BLaER1 treated with 17β-estradiol and CSF1 and Interleukin-3, amounts not matched to agents 10 nM and 100 nM (cell line): Measurements from ENCODE around the gene LCOR.
A peak's percentile ranks its signal among the peaks of the same experiment; 100 is the strongest.

ENCODE experiments used
- H3K27ac ChIP-seq, 11 experiments: shearing (Covaris generic); formaldehyde crosslinking; 2 replicates each; pipeline ENCODE4 v1.8.1; 2022
- H3K27me3 ChIP-seq, 11 experiments: shearing (Covaris generic); formaldehyde crosslinking; 2 replicates each; pipeline ENCODE4 v1.8.1; 2022
- H3K36me3 ChIP-seq, 11 experiments: shearing (Covaris generic); formaldehyde crosslinking; 2 replicates each; pipeline ENCODE4 v1.8.1; 2022
- H3K4me1 ChIP-seq, 10 experiments: shearing (Covaris generic); formaldehyde crosslinking; 2 replicates each; pipeline ENCODE4 v1.8.1; 2022
- H3K4me2 ChIP-seq, 11 experiments: shearing (Covaris generic); formaldehyde crosslinking; 2 replicates each; pipeline ENCODE4 v1.8.1; 2022
- H3K4me3 ChIP-seq, 10 experiments: shearing (Covaris generic); formaldehyde crosslinking; 2 replicates each; pipeline ENCODE4 v1.8.1; 2022
- H3K9ac ChIP-seq, 11 experiments: shearing (Covaris generic); formaldehyde crosslinking; 2 replicates each; pipeline ENCODE4 v1.8.1; 2022
- H3K9me3 ChIP-seq, 11 experiments: shearing (Covaris generic); formaldehyde crosslinking; replicated peaks in 1 of 11; 2 replicates each; pipeline ENCODE4 v1.8.1; 2022
- H4K20me1 ChIP-seq, 11 experiments: shearing (Covaris generic); formaldehyde crosslinking; 2 replicates each; pipeline ENCODE4 v1.8.1; 2022
- Cebpa-rat ChIP-seq, 11 experiments: shearing (Covaris generic); IDR thresholded peaks; 2 replicates each; pipeline ENCODE4 v1.8.1; 2022

LCOR gene

DNA sequence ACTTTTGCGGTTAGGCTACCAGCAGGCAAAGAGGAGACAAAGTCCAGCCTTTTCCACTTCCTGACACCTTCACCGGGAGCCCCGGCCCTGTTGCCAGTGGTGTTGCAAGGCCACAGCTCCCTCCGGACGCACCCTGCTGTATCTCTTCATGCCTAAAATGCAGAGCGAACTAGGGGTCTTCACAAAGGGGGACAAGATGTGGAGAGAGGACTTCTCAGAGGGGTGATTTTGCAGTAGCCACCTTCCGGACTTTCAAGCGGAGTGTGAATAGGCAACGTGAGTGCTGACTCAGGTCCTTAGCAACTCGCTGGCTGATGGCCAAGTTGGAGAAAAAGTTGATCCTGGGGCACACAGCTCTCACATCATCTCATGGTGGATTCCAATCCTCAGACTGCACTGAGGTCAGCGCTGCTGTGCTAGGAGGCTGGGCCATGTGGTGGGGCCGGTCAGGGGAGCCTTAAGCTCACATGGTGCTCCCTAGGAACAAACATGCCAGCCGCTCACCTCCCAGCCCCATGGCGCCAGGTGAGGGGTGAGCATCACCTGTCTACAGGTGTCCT is 166.3 kb downstream of the LCOR start:
- Histone ChIP-seq H3K9me3 (no peaks in the 10 kb centered on the region), H3K27ac (no peak overlapping the region), H3K36me3 (no peaks in the 10 kb centered on the region), H3K4me1 (peaks cover 0 to 9% (median 6%) of the 10 kb centered on the region in 10 experiments; a peak in 7 of 20 replicates), H3K4me3 (no peak overlapping the region), H3K9ac (no peak overlapping the region), H3K4me2 (no peak overlapping the region), H3K27me3 (no peaks in the 10 kb centered on the region), H4K20me1 (peaks cover 0 to 8% (median 0%) of the 10 kb centered on the region in 11 experiments; a peak in 3 of 22 replicates)
- no peak for TF ChIP-seq Cebpa-rat (IDR thresholded peaks at IDR 0.05)

DNA sequence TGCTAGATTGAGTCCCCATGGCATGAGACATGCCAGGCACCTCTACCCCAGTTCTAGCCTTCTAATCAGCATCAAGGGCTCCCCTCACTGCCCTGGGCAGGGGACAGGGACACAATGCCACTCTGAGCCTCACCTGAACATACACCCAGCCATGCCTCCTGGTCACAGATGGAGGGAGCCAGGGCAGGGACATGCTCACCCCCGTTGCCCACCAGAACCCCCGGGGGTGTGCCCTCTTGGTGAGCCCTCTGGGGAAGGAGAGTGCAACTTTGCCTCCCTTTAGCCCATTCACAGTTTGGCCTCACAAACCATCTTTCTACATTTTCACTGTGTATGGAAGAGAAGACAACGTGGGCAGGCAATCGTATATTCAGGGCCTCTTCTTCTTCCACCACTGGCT is 167.2 kb downstream of the LCOR start:
- Histone ChIP-seq H3K27ac (no peak overlapping the region), H3K4me1 (peaks cover 0 to 9% (median 6%) of the 10 kb centered on the region in 10 experiments; a peak in 7 of 20 replicates), H3K27me3 (no peaks in the 10 kb centered on the region), H3K9me3 (no peaks in the 10 kb centered on the region), H3K4me3 (no peak overlapping the region), H3K4me2 (no peak overlapping the region), H4K20me1 (peaks cover 0 to 8% (median 0%) of the 10 kb centered on the region in 11 experiments; a peak in 3 of 22 replicates), H3K9ac (no peak overlapping the region), H3K36me3 (no peaks in the 10 kb centered on the region)
- no peak for TF ChIP-seq Cebpa-rat (IDR thresholded peaks at IDR 0.05)

- TF ChIP-seq Cebpa-rat (IDR thresholded peaks at IDR 0.05): no peak
- no peak overlapping the region for H3K27ac ChIP-seq
Measured at GRCh38 chr10:96999987-97000386, 167.9 kb downstream of the LCOR start.

GRCh38 chr10:97000487-97001182 is 168.5 kb downstream of the LCOR start:
- Histone ChIP-seq H3K36me3 (no peaks in the 10 kb centered on the region), H3K9me3 (no peaks in the 10 kb centered on the region), H3K27me3 (no peaks in the 10 kb centered on the region), H3K4me2 (0 out of 22 replicates have a peak overlapping the region, but pooled peaks of 1 of the 11 experiments have one; percentile 7), H3K4me1 (peaks cover 0 to 9% (median 6%) of the 10 kb centered on the region in 10 experiments; a peak in 7 of 20 replicates), H3K27ac (no peak overlapping the region), H3K4me3 (no peak overlapping the region), H4K20me1 (peaks cover 0 to 8% (median 0%) of the 10 kb centered on the region in 11 experiments; a peak in 3 of 22 replicates), H3K9ac (no peak overlapping the region)
- TF ChIP-seq Cebpa-rat (IDR thresholded peaks at IDR 0.05): no peak

More at GRCh38 chr10:96999987-97000386, 167.9 kb downstream of the LCOR start:
- Histone ChIP-seq H3K4me3 (no peak overlapping the region), H3K4me2 (no peak overlapping the region), H3K9ac (no peak overlapping the region), H3K36me3 (no peaks in the 10 kb centered on the region), H3K4me1 (peaks cover 0 to 9% (median 6%) of the 10 kb centered on the region in 10 experiments; a peak in 7 of 20 replicates), H4K20me1 (peaks cover 0 to 8% (median 0%) of the 10 kb centered on the region in 11 experiments; a peak in 3 of 22 replicates), H3K9me3 (no peaks in the 10 kb centered on the region), H3K27me3 (no peaks in the 10 kb centered on the region)

DNA sequence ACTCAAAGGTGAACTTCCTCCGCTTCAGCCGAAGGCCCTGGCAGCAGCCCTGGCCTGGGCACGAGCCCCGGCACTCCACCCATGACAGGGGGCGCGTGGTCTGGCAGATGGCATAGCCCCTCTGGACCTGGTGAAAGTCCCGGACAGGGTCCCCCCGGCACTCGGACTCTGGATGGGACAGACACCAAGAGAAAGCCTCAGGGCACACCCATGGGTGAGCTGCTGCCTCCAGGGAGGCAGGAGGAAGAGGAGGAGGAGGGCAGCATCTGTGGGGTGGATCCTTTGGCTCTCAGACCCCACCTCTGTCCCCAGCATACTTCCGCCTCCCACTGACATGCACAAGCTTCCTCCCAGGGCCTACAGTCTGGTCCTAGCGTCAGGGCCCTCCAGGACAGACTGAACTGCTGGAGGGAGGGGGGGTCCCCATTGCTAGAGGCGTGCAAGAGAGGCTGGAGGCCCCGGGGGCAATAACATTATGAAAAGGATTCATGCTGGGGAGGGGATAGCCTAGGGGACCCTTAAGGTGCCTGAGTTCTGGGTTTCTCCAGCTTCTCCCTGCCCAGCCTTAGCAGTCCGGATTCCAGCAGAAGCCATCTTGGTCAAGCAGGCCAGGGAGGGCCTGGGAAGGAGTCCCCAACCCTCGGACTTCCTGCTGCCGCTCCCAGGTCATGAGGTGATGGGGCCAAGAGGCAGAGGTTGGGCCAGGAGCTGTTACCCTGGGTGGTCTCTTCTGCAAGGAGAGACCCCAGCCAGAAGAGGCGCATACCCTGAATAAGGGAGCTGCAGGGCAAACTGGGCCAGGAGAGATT is 169.3 kb downstream of the LCOR start:
- no peak overlapping the region; a peak in 1 of 22 replicates for H3K27ac ChIP-seq
- no peaks in the 10 kb centered on the region for H3K36me3 ChIP-seq
- H3K4me1 ChIP-seq: peaks cover 0 to 9% (median 6%) of the 10 kb centered on the region in 10 experiments; a peak in 7 of 20 replicates
- no peak for TF ChIP-seq Cebpa-rat (IDR thresholded peaks at IDR 0.05)
- peak overlapping the region in 2 of 11 experiments; percentile 7 to 10; a peak in 2 of 22 replicates for H3K4me2 ChIP-seq
- peaks cover 2 to 6% (median 4%) of the 10 kb centered on the region in 11 experiments; a peak in 21 of 22 replicates for H3K9me3 ChIP-seq
- H4K20me1 ChIP-seq: peaks cover 0 to 8% (median 0%) of the 10 kb centered on the region in 11 experiments; a peak in 3 of 22 replicates
- H3K4me3 ChIP-seq: no peak overlapping the region
- no peak overlapping the region for H3K9ac ChIP-seq
- H3K27me3 ChIP-seq: no peaks in the 10 kb centered on the region

- Histone ChIP-seq H3K27ac (no peak overlapping the region), H3K4me2 (no peak overlapping the region), H3K4me3 (no peak overlapping the region), H3K36me3 (no peaks in the 10 kb centered on the region), H3K9ac (no peak overlapping the region), H3K27me3 (no peaks in the 10 kb centered on the region), H3K4me1 (peaks cover 0 to 9% (median 6%) of the 10 kb centered on the region in 10 experiments; a peak in 7 of 20 replicates), H4K20me1 (peaks cover 0 to 8% (median 0%) of the 10 kb centered on the region in 11 experiments; a peak in 3 of 22 replicates), H3K9me3 (peaks cover 15 to 19% (median 17%) of the 10 kb centered on the region in 11 experiments)
- no peak for TF ChIP-seq Cebpa-rat (IDR thresholded peaks at IDR 0.05)
Measured at GRCh38 chr10:97002670-97003069, 170.6 kb downstream of the LCOR start.

DNA sequence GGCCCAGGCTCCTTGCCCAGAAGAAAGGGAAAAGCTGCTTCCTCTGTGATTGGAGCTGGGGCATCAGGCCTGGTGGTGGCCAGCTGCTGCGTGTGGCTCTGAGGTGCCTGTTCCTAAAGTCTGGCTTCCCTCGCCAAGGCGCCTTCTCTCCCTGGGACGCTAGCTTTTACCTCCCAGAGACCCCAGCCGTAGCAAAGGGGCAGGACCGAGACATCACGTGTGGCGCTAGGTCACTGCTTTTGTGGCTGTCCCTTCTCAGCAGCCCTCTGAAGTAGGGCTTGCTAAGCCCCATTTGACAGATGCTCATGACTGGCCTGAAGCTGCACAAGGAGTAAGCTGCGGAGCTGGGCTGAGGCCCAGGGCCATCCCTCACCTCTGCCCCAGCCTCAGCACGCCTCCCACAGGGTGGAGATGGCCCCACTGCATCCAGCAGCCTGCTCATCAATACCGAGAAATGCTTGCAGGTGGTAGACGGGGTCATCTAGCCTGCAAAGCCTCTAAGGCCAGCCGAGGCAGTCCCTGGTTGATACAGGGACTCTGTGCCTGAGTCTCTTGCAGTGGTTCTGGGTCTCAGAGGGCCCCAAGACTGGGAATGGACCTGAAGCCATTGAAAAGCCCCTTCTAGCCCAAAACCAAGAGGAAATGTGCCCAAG is 171.2 kb downstream of the LCOR start:
- no peaks in the 10 kb centered on the region for H3K36me3 ChIP-seq
- H3K27ac ChIP-seq: no peak overlapping the region
- H3K9me3 ChIP-seq: peaks cover 20 to 25% (median 22%) of the 10 kb centered on the region in 11 experiments
- no peak for TF ChIP-seq Cebpa-rat (IDR thresholded peaks at IDR 0.05)
- H3K4me1 ChIP-seq: peaks cover 0 to 9% (median 6%) of the 10 kb centered on the region in 10 experiments; a peak in 7 of 20 replicates
- no peaks in the 10 kb centered on the region for H3K27me3 ChIP-seq
- no peak overlapping the region for H3K4me3 ChIP-seq
- H3K9ac ChIP-seq: no peak overlapping the region
- no peak overlapping the region for H3K4me2 ChIP-seq
- H4K20me1 ChIP-seq: peaks cover 0 to 8% (median 0%) of the 10 kb centered on the region in 11 experiments; a peak in 2 of 22 replicates

GRCh38 chr10:97003804-97004201 is 171.7 kb downstream of the LCOR start:
- H3K9me3 ChIP-seq: peaks cover 23 to 30% (median 25%) of the 10 kb centered on the region in 11 experiments
- no peaks in the 10 kb centered on the region for H3K27me3 ChIP-seq
- no peak overlapping the region for H3K9ac ChIP-seq
- H3K4me1 ChIP-seq: peaks cover 0 to 9% (median 6%) of the 10 kb centered on the region in 10 experiments; a peak in 7 of 20 replicates
- H4K20me1 ChIP-seq: peaks cover 0 to 8% (median 0%) of the 10 kb centered on the region in 11 experiments; a peak in 2 of 22 replicates
- H3K27ac ChIP-seq: no peak overlapping the region
- H3K4me2 ChIP-seq: no peak overlapping the region
- TF ChIP-seq Cebpa-rat (IDR thresholded peaks at IDR 0.05): no peak
- no peaks in the 10 kb centered on the region for H3K36me3 ChIP-seq
- no peak overlapping the region for H3K4me3 ChIP-seq
